Type B pancreatic cell (in vitro differentiated cells): ENCODE results near the gene PRDM2. TPM values are rescaled to one million over a fixed set of nuclear protein-coding genes. Genes with fewer than 3 reads are reported as not detected.

ENCODE experiments used
- DNase-seq: peaks from one replicate; pipeline ENCODE4 v3.0.0; 2021; ENCODE audit warnings: mixed read lengths; ENCODE audit not compliant: unreplicated experiment; ENCODE audit errors: extremely low spot score
- H3K27ac Mint-ChIP-seq: 2 replicates; pipeline ENCODE4 v1.8.0; 2021; ENCODE audit warnings: mild to moderate bottlenecking, mixed read lengths
- H3K27me3 Mint-ChIP-seq: 2 replicates; pipeline ENCODE4 v1.8.0; 2021; ENCODE audit warnings: mixed read lengths
- H3K36me3 Mint-ChIP-seq: 2 replicates; pipeline ENCODE4 v1.8.0; 2021; ENCODE audit warnings: mixed read lengths
- H3K4me1 Mint-ChIP-seq: one replicate; pipeline ENCODE4 v1.8.0; 2021; ENCODE audit warnings: mixed read lengths; ENCODE audit not compliant: unreplicated experiment
- H3K4me3 Mint-ChIP-seq: 2 replicates; pipeline ENCODE4 v1.8.0; 2021; ENCODE audit warnings: mild to moderate bottlenecking, mixed read lengths
- H3K9me3 Mint-ChIP-seq: 2 replicates; pipeline ENCODE4 v1.8.0; 2021; ENCODE audit warnings: mixed read lengths
- CTCF ChIP-seq: fragments of 200-600 bp; sonication (generic); conservative IDR thresholded peaks from 2 replicates; pipeline ENCODE4 v1.5.0; 2021; ENCODE audit warnings: antibody characterized with exemption, mild to moderate bottlenecking
- total RNA-seq: library from RNA; stranded (reverse); gene quantifications from 2 replicates; pipeline ENCODE4 v1.2.1, GENCODE V29; 2021; ENCODE audit warnings: low replicate concordance

PRDM2 gene
- total RNA-seq, 1 donor from 2014 or later, result 44.6 TPM

- H3K4me1 Mint-ChIP-seq, result peaks cover 20% of the 10 kb centered on the region
- H3K9me3 Mint-ChIP-seq, result peaks cover 5% of the 10 kb centered on the region
- no peak for DNase-seq
- TF ChIP-seq CTCF, result no peak
- no peak overlapping the region for H3K4me3 Mint-ChIP-seq
- H3K27ac Mint-ChIP-seq, result no peak overlapping the region
- peaks cover 25% of the 10 kb centered on the region for H3K36me3 Mint-ChIP-seq
- no peaks in the 10 kb centered on the region for H3K27me3 Mint-ChIP-seq
Measured at GRCh38 chr1:13770743-13771142, 70.8 kb downstream of the PRDM2 start.

GRCh38 chr1:13771745-13772144, 71.8 kb downstream of the PRDM2 start:
- Mint-ChIP-seq H3K27ac (no peak overlapping the region), H3K27me3 (no peaks in the 10 kb centered on the region), H3K36me3 (peaks cover 18% of the 10 kb centered on the region), H3K9me3 (no peaks in the 10 kb centered on the region), H3K4me1 (peaks cover 11% of the 10 kb centered on the region), H3K4me3 (no peak overlapping the region)
- DNase-seq, result no peak
- no peak for TF ChIP-seq CTCF

- no peaks in the 10 kb centered on the region for H3K27me3 Mint-ChIP-seq
- no peak for DNase-seq
- no peak overlapping the region for H3K27ac Mint-ChIP-seq
- no peak for TF ChIP-seq CTCF
- H3K4me1 Mint-ChIP-seq, result peaks cover 9% of the 10 kb centered on the region
- no peak overlapping the region for H3K4me3 Mint-ChIP-seq
- H3K36me3 Mint-ChIP-seq, result peaks cover 16% of the 10 kb centered on the region
- H3K9me3 Mint-ChIP-seq, result no peaks in the 10 kb centered on the region
Measured at GRCh38 chr1:13772271-13772670, 72.3 kb downstream of the PRDM2 start.

GRCh38 chr1:13774121-13774520, 74.1 kb downstream of the PRDM2 start:
- no peak for DNase-seq
- no peak for TF ChIP-seq CTCF
- Mint-ChIP-seq H3K36me3 (peaks cover 17% of the 10 kb centered on the region), H3K4me3 (no peak overlapping the region), H3K9me3 (no peaks in the 10 kb centered on the region), H3K27ac (no peak overlapping the region), H3K27me3 (no peaks in the 10 kb centered on the region), H3K4me1 (peaks cover 9% of the 10 kb centered on the region)

GRCh38 chr1:13775459-13775858, 75.5 kb downstream of the PRDM2 start:
- Mint-ChIP-seq H3K9me3 (no peaks in the 10 kb centered on the region), H3K27ac (no peak overlapping the region), H3K27me3 (no peaks in the 10 kb centered on the region), H3K4me3 (no peak overlapping the region), H3K36me3 (peaks cover 22% of the 10 kb centered on the region), H3K4me1 (peaks cover 8% of the 10 kb centered on the region)
- TF ChIP-seq CTCF, result no peak
- no peak for DNase-seq

- H3K36me3 Mint-ChIP-seq, result peaks cover 19% of the 10 kb centered on the region
- H3K27me3 Mint-ChIP-seq, result no peaks in the 10 kb centered on the region
- no peaks in the 10 kb centered on the region for H3K9me3 Mint-ChIP-seq
- no peak for DNase-seq
- TF ChIP-seq CTCF, result no peak
- H3K4me3 Mint-ChIP-seq, result no peak overlapping the region
- H3K27ac Mint-ChIP-seq, result no peak overlapping the region
- peaks cover 4% of the 10 kb centered on the region for H3K4me1 Mint-ChIP-seq
Measured at GRCh38 chr1:13775916-13776315, 75.9 kb downstream of the PRDM2 start.
